Stimulated activated naive CD8-positive, alpha-beta T cell treated with anti-CD3 and anti-CD28 coated beads, Interleukin-15, Interleukin-2, amounts not matched to agents 100 U/mL and 50 U/mL, for 24 hours (primary cell): ENCODE data around the gene NDUFB11.
A peak's percentile ranks its signal among the peaks of the same experiment; 100 is the strongest.
"Not testable (repeated sequence)": the region's sequence is repeated elsewhere in the genome, so short reads cannot be mapped to it uniquely, and the experiment has no call there.

ENCODE experiments used
- ATAC-seq: fragments of 150-1000 bp; cut with Tn5 transposase; one replicate; pipeline ENCODE4 v1.10.0; 2021
- DNase-seq: peaks from one replicate; pipeline ENCODE4 v3.0.0; 2021

Gene NDUFB11

GRCh38 chrX:47146121-47146935 is 1.8 kb upstream of the NDUFB11 start:
- ATAC-seq (no peak), DNase-seq (no peak)

- peak; percentile 32 for ATAC-seq
- DNase-seq, result no peak
Observed at GRCh38 chrX:47145395-47146120, 1.1 kb upstream of the NDUFB11 start.

GRCh38 chrX:47143894-47144625 is 442 bp downstream of the NDUFB11 start:
- DNase-seq, result peak; percentile 26
- ATAC-seq, result no peak

GRCh38 chrX:47138171-47138570 is 6.3 kb downstream of the NDUFB11 start:
- ATAC-seq (no peak), DNase-seq (no peak)

GRCh38 chrX:47135650-47136049 is 8.9 kb downstream of the NDUFB11 start:
- ATAC-seq, DNase-seq: not testable (repeated sequence)

GRCh38 chrX:47133493-47133892 is 11.0 kb downstream of the NDUFB11 start:
- DNase-seq (no peak), ATAC-seq (no peak)

GRCh38 chrX:47129899-47130358 is 14.6 kb downstream of the NDUFB11 start:
- ATAC-seq, result no peak
- DNase-seq, result no peak

- peak; percentile 85 for DNase-seq
- peak; percentile 99 for ATAC-seq
Observed at GRCh38 chrX:47129157-47129898, 15.2 kb downstream of the NDUFB11 start.

GRCh38 chrX:47124466-47124865 is 20.0 kb downstream of the NDUFB11 start:
- ATAC-seq, DNase-seq: not testable (repeated sequence)

GRCh38 chrX:47116551-47117110 is 27.9 kb downstream of the NDUFB11 start:
- not testable (repeated sequence) for ATAC-seq, DNase-seq

GRCh38 chrX:47112316-47112954 is 32.1 kb downstream of the NDUFB11 start:
- DNase-seq (no peak), ATAC-seq (no peak)

- DNase-seq, ATAC-seq: not testable (repeated sequence)
Observed at GRCh38 chrX:47110936-47111615, 33.4 kb downstream of the NDUFB11 start.

- no peak for DNase-seq
- ATAC-seq, result no peak
Observed at GRCh38 chrX:47101206-47101605, 43.3 kb downstream of the NDUFB11 start.

- DNase-seq (no peak), ATAC-seq (no peak)
Observed at GRCh38 chrX:47098338-47099094, 46.0 kb downstream of the NDUFB11 start.

- ATAC-seq (no peak), DNase-seq (no peak)
Observed at GRCh38 chrX:47097018-47097417, 47.5 kb downstream of the NDUFB11 start.

GRCh38 chrX:47093860-47094259 is 50.6 kb downstream of the NDUFB11 start:
- DNase-seq (no peak), ATAC-seq (no peak)

GRCh38 chrX:47093248-47093647 is 51.3 kb downstream of the NDUFB11 start:
- ATAC-seq (no peak), DNase-seq (peak; percentile 4)
